BLaER1 (cell line): ENCODE measurements around the gene RUFY4.
A peak's percentile ranks its signal among the peaks of the same experiment; 100 is the strongest.
"Not testable (repeated sequence)": the region's sequence is repeated elsewhere in the genome, so short reads cannot be mapped to it uniquely, and the experiment has no call there.

Experiments used
- H3K27ac ChIP-seq: shearing (Covaris generic); formaldehyde crosslinking; 2 replicates; pipeline ENCODE4 v1.8.1; 2022
- H3K27me3 ChIP-seq: shearing (Covaris generic); formaldehyde crosslinking; 2 replicates; pipeline ENCODE4 v1.8.1; 2022
- H3K36me3 ChIP-seq: shearing (Covaris generic); formaldehyde crosslinking; 2 replicates; pipeline ENCODE4 v1.8.1; 2022
- H3K4me1 ChIP-seq: shearing (Covaris generic); formaldehyde crosslinking; 2 replicates; pipeline ENCODE4 v1.8.1; 2022
- H3K4me2 ChIP-seq: shearing (Covaris generic); formaldehyde crosslinking; 2 replicates; pipeline ENCODE4 v1.8.1; 2022
- H3K4me3 ChIP-seq: shearing (Covaris generic); formaldehyde crosslinking; 2 replicates; pipeline ENCODE4 v1.8.1; 2022
- H3K9ac ChIP-seq: shearing (Covaris generic); formaldehyde crosslinking; 2 replicates; pipeline ENCODE4 v1.8.1; 2022
- H3K9me3 ChIP-seq: shearing (Covaris generic); formaldehyde crosslinking; 2 replicates; pipeline ENCODE4 v1.8.1; 2022
- H4K20me1 ChIP-seq: shearing (Covaris generic); formaldehyde crosslinking; 2 replicates; pipeline ENCODE4 v1.8.1; 2022
- Cebpa-rat ChIP-seq: shearing (Covaris generic); IDR thresholded peaks from 2 replicates; pipeline ENCODE4 v1.8.1; 2022

RUFY4 gene

DNA sequence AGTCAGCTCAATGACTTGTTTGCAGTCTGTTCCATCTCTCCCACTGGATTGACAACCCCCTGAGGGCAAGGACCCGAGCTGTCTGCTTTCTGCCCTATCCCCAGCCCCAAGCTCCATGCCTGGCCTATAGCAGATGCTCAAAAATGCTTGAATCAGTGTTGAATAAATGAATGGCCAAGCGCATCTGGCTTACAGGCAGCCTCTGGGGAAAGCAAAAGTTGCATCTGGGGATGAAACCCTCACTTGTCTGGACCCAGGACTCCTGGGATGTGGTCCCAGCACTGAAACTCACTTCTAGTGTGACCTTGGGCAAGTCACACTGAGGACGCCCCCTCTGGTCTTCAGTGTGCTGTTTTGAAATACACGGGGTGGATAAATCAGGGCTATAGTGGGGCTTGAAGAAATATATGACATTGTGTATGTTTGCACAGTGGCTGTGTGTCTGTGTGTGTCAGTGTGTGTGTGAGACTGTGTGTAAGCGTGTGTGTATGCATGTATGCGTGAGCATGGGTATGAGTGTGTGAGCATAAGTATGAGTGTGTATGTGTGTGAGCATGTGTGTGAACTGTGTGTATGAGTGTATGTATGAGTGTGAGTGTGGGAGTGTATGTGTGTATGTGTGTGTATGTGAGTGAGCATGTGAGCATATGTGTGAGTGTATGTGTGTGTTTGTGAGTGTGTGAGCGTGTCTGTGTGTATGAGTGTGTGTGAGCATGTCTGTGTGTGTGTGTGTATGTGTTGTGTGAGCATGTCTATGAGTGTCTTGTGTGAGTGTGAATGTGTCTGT is 38.5 kb upstream of the RUFY4 start:
- Histone ChIP-seq H3K9ac (no peak overlapping the region), H3K4me2 (peak overlapping the region; percentile 14; the same call in 1 of the 2 replicates), H3K27me3 (no peaks in the 10 kb centered on the region), H3K27ac (no peak overlapping the region), H4K20me1 (no peaks in the 10 kb centered on the region), H3K4me3 (no peak overlapping the region), H3K9me3 (no peaks in the 10 kb centered on the region), H3K4me1 (peaks cover 97% of the 10 kb centered on the region), H3K36me3 (no peaks in the 10 kb centered on the region)
- TF ChIP-seq Cebpa-rat, result no peak

DNA sequence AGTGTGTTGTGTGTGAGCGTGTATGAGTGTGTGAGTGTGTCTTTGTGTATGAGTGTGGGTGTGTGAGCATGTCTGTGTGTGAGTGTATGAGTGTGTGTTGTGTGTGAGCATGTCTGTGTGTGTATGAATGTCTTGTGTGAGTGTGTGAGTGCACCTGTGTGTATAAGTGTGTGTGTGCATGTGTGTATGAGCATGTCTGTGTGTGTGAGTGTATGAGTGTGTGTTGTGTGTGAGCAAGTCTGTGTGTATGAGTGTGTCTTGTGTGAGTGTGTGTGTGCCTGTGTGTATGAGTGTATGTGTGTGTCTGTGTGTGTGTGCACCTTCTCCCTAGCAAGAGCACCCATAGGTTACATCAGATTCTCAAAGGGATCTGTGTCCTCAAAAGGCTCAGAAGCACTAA is 37.8 kb upstream of the RUFY4 start:
- Histone ChIP-seq H3K4me2 (peak overlapping the region; percentile 98), H3K27ac (peak overlapping the region; percentile 88), H3K36me3 (no peaks in the 10 kb centered on the region), H3K9me3 (no peaks in the 10 kb centered on the region), H4K20me1 (no peaks in the 10 kb centered on the region), H3K4me1 (peaks cover 97% of the 10 kb centered on the region), H3K4me3 (no peak overlapping the region), H3K27me3 (no peaks in the 10 kb centered on the region), H3K9ac (0 out of 2 replicates have a peak overlapping the region, but pooled peaks have one; percentile 18)
- no peak for TF ChIP-seq Cebpa-rat

DNA sequence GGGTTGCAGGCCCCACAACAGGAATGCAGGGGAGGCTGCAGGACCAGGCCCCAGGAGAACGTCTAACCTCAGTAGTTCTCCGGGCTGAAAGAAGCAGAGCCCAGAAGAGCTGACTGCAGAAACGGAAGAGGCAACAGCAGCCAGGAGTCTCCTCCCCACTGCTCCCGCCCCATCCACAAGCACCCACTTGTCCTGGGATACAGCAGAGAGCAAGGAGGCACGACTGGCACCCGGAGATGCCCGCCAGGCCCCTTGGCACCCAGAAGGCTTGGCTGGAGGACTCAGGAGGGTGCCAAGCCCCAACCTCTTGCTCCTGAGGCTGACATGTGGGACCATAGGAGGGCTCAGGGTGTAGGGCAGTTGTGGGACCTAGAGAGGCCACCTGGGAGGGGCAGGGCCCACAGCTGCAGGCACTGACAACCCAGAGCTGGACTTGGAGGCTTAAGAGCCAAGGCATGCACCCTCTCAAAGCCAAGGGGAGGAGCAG is 37.2 kb upstream of the RUFY4 start:
- no peaks in the 10 kb centered on the region for H3K27me3 ChIP-seq
- no peaks in the 10 kb centered on the region for H4K20me1 ChIP-seq
- no peaks in the 10 kb centered on the region for H3K36me3 ChIP-seq
- H3K9me3 ChIP-seq, result no peaks in the 10 kb centered on the region
- H3K9ac ChIP-seq, result peak overlapping the region; percentile 18; the same call in 1 of the 2 replicates
- no peak for TF ChIP-seq Cebpa-rat
- peak overlapping the region; percentile 88 for H3K27ac ChIP-seq
- no peak overlapping the region for H3K4me3 ChIP-seq
- peak overlapping the region; percentile 98 for H3K4me2 ChIP-seq
- H3K4me1 ChIP-seq, result peaks cover 94% of the 10 kb centered on the region

DNA sequence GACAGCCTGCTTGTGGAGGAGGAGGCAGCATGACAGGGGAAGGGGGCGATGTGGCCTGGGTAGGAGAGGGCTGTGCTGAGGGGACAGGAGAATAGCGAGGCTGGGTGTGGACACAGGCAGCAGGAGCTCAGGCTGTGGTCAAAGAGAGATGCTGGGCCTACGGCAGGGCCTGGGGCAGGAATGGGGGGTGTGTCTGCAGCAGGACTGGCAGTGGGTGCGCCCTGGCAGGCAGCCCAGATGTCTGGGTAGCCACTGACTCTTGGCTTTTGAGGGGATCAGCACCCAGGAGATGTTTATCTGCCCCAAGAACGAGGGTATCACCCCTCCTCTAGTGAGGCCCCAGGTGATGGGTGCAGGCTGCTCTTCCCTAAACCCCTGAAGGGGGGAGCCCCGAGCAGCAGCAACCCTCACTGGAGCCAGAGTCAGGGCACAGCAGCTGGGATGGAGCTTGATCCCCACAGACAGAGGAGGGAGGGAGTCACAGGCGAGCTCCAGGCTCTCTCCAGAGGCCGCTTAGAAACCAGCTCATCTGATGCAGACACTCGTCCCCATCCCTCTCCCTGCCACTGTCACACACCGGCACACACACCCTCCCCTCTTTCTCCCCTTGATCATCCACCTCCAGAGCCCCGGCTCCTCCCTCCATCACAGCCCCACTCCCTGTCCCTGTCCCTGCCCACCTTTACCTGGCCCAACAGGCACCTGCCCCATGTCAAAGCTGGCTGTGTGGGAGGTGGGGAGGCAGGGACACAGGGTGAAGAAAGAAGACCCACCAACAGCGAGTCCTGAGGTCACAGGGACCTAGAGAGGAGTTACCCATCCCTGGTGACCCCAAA is 36.5 kb upstream of the RUFY4 start:
- peak overlapping the region; percentile 98 for H3K4me2 ChIP-seq
- H3K9ac ChIP-seq, result peak overlapping the region; percentile 18
- H4K20me1 ChIP-seq, result no peaks in the 10 kb centered on the region
- no peaks in the 10 kb centered on the region for H3K9me3 ChIP-seq
- peak overlapping the region; percentile 88 for H3K27ac ChIP-seq
- TF ChIP-seq Cebpa-rat, result no peak
- no peak overlapping the region for H3K4me3 ChIP-seq
- H3K4me1 ChIP-seq, result peaks cover 87% of the 10 kb centered on the region
- no peaks in the 10 kb centered on the region for H3K27me3 ChIP-seq
- H3K36me3 ChIP-seq, result no peaks in the 10 kb centered on the region

DNA sequence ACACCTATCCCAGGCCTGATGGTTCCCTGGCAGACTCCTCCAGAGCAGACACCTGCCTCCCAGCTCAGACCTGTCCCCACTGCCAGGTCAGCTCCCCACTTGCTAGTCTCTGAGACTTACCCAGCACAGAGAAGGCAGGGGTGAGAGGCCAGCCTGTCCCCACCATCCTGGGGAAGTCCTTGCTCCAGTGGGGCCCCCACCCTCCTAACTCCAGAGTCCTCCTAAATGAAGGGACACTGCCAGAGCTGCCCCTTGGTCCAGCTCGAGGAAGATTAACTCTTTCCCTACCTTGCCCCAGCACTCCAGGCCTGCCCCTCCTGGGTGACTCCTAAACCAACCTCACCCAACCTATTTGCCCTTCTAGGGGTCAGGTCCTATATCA is 35.9 kb upstream of the RUFY4 start:
- H3K36me3 ChIP-seq, result no peaks in the 10 kb centered on the region
- TF ChIP-seq Cebpa-rat, result no peak
- H3K27me3 ChIP-seq, result no peaks in the 10 kb centered on the region
- no peaks in the 10 kb centered on the region for H3K9me3 ChIP-seq
- H3K27ac ChIP-seq, result peak overlapping the region; percentile 88
- H4K20me1 ChIP-seq, result no peaks in the 10 kb centered on the region
- H3K4me2 ChIP-seq, result peak overlapping the region; percentile 98
- H3K4me1 ChIP-seq, result peaks cover 80% of the 10 kb centered on the region
- no peak overlapping the region for H3K4me3 ChIP-seq
- peak overlapping the region; percentile 18; the same call in 1 of the 2 replicates for H3K9ac ChIP-seq

DNA sequence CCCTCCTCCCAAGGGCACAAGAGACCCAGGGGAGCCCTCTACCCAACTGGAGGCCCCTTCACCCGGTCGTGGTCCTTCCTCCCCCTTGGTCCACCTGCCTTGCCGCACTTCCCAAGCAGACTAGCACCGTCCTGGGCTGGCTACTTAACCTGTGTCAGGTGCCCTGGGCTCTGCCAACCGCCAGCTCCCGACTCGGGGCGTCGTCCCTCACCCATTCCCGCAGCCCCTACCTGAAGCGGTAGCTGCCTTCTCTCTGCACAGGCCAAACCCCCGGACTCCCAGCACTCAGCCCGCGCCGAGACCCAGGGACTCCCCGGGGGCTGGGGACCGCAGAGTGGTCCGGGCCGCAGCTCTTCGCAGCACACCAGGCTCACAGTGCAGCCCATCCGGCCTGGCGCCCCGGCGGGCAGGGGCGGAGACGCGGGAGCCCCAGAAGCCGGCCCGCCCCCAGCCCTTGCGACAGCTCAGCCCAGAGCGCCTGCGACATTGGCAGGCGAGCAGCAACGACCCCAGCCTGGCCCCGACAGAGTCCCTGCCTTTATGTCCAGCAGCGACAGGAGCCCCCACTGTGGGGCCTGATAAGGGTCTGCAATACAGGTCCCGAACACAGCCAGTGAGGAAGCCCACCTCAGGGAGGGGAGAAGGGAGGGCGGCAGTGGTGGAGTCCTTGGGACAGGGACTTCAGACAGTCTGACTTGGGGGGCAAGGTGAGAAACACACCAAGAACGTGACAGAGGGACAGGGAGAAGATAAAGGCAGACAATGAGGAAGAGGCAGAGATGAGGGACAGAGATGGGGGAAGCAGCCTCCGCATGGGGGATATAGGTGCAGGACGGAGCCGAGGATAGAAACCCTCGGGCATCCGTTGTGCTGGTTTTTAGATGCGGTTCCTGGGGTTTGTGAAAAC is 35.2 kb upstream of the RUFY4 start:
- Histone ChIP-seq H4K20me1 (no peaks in the 10 kb centered on the region), H3K9me3 (no peaks in the 10 kb centered on the region), H3K9ac (peak overlapping the region; percentile 77), H3K27ac (peak overlapping the region; percentile 88), H3K27me3 (no peaks in the 10 kb centered on the region), H3K4me3 (peak overlapping the region; percentile 57), H3K4me1 (peaks cover 77% of the 10 kb centered on the region), H3K36me3 (no peaks in the 10 kb centered on the region), H3K4me2 (peak overlapping the region; percentile 98)
- TF ChIP-seq Cebpa-rat, result no peak

DNA sequence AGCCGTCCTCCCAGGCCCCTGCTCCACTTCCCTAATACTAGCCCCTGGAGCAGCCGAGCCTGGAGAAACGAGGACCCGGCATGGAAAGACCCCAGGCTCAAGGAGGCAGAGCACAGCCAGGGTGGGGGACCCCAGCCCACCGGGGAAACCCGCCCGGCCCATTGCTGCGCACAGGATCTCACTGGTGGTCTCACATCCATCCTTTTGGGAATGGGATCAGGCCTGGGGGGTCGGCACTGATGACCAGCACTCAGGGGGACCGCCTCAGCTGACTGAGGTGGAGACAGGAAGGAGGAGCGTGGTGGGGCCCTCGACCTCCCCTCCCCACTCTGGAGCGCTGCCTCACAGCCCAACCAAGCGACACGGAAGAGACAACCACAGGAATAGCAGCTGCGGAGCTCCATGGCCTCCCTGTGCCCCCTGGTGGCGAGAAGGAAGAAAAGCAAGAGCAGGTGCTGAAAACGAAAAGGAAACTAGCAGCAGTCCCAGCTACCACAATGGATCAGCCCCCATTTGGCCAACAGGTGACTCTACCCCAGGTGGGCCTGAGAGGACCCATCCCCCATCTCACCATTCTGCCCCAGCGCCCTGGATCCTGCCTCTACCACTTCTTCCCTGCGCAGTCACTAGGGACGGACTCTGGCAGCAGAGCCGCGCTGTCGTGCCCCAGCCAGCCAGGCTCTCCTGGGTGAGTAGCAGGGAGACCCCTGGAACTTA is 34.4 kb upstream of the RUFY4 start:
- Histone ChIP-seq H3K9ac (peak overlapping the region; percentile 77), H3K27ac (peak overlapping the region; percentile 88), H3K4me2 (peak overlapping the region; percentile 98), H3K4me1 (peaks cover 72% of the 10 kb centered on the region), H3K4me3 (peak overlapping the region; percentile 57)
- H3K9me3 ChIP-seq, H3K27me3 ChIP-seq, H4K20me1 ChIP-seq, H3K36me3 ChIP-seq: not testable (repeated sequence)

DNA sequence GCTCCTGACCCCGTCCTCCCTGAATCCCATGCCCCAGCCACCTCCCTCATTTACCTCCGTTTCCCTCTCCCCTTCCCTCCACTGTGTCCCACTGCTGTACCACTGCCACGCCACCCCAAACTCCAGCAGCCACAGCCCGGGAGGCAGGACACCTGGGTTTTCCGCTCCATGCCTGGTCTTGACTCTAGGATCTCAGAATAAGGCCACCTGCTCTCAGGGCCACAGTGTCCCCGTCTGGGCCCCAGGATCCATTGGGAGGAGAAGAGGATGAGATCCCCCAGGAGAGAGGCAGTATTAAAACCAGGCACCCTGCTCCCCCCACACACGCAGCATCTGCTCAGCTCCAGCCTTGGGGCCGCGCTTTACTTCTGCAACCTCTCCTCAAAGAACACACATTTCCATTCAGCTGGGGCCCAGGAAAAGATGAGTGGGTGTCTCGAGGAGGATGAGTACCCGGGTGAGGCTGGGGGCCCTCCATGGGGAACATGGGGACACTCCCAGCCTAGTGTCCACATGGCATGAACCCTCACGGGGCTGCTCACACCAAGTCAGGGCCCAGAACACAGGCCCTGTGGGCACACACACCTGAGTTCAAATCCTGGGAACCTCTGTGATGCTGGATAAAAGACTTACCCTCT is 33.5 kb upstream of the RUFY4 start:
- TF ChIP-seq Cebpa-rat, result no peak
- Histone ChIP-seq H3K4me3 (no peak overlapping the region), H4K20me1 (no peaks in the 10 kb centered on the region), H3K4me1 (peaks cover 63% of the 10 kb centered on the region), H3K9me3 (no peaks in the 10 kb centered on the region), H3K27ac (peak overlapping the region; percentile 22), H3K4me2 (peak overlapping the region; percentile 98), H3K9ac (no peak overlapping the region; the same call in 1 of the 2 replicates), H3K36me3 (no peaks in the 10 kb centered on the region), H3K27me3 (no peaks in the 10 kb centered on the region)
